Left lobe of liver (tissue), 2 donors: ENCODE results near the gene WFDC2. TPM values are rescaled to one million over a fixed set of nuclear protein-coding genes. Genes with fewer than 3 reads are reported as not detected.

Experiments used
- ATAC-seq: fragments of 200-7000 bp; cut with Tn5 transposase; one replicate; pipeline ENCODE4 v1.9.1; 2020; ENCODE audit warnings: mild to moderate bottlenecking, moderate library complexity
- DNase-seq: peaks from one replicate; pipeline ENCODE4 v3.0.0-alpha.2; 2020; ENCODE audit warnings: low spot score
- total RNA-seq: library from RNA; stranded (reverse); gene quantifications from one replicate; pipeline ENCODE4 v1.2.1, GENCODE V29; 2021
- donor health status: DM: no; HTN: no; CAD: no; lungs with moderate emphysema.
- donor health status: DM: no; HTN: yes; CAD: no.

WFDC2 gene
- 3.7 TPM for total RNA-seq

GRCh38 chr20:45469336-45470261 is at the start of gene WFDC2:
Gene WFDC2 (plus strand): TSS chr20:45469753. CDS start chr20:45469782, 29 bp downstream.
- no peak for DNase-seq
- peak; percentile 52 for ATAC-seq

DNA sequence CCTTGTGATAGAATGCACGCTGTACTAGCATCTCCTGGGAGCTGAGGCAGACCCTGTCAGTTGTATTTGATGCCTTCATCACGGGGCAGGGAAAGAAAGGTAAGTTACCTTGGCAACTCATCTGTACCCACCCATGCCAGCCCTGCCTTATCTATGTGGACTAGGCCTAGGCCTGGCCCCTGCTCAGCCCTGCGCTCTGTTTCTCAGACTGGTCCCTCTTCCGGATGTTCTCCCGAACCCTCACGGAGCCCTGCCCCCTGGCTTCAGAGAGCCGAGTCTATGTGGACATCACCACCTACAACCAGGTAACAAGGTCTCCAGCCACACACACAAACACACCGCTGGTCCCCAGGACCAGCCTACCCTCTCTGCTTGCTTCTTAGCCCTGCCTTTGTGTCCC is 49.4 kb upstream of the WFDC2 start:
- DNase-seq = no peak
- ATAC-seq = no peak

DNA sequence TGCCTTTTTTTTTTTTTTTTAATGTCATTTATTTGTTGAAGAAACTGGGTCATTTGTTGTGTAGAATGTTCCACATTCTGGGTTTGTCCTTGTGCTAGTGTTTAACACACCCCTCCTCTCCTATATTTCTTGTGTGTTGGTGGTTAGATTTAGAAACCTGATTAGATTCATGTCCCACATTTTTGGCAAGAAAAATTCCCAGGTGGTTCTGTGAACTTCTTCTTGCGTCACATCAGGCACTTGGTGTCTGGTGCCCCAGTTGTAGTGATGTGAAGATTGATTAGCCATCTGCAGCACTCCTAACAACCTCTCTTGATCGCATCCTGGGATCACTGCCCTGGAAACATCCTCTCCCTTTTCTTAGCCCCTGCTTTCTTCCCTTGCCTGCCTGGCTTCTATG is 45.9 kb upstream of the WFDC2 start:
- DNase-seq = no peak
- no peak for ATAC-seq

- no peak for DNase-seq
- no peak for ATAC-seq
Measured at GRCh38 chr20:45425561-45425960, 44.0 kb upstream of the WFDC2 start.

DNA sequence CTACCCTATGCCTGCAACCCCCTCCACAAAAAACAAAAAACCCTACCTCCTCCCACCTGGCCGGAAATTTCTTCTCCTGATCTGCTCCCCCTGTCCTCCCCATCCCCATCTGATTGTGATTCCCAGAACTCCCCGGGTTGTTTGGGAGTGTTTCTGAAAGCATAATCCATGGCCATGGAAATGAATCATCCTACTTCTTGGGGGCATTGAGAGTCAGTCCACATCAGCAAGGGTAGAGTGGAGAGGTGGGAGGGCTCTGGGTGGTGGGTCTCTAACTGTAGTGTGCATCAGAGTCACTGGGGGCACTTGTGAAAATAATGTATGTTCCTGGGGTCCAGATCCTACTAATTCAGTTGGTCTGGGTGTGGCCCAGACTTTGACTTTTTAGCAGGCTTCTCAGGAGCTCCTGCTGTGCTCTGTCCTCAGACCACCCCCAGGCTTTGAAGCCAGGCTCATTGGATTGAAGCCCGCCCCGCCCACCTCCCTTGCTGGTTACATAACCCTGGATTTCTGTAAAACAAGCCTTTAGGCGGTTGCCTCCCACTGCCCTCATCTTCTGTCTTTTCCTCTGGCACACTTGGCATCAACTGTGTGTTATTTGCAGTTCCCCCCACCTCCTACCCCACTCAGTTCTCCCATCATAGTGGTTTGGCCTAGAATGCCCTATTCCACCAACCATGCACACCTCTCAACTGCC is 43.1 kb upstream of the WFDC2 start:
- DNase-seq (no peak), ATAC-seq (no peak)

- no peak for ATAC-seq
- no peak for DNase-seq
Measured at GRCh38 chr20:45427236-45428149, 42.1 kb upstream of the WFDC2 start.

DNA sequence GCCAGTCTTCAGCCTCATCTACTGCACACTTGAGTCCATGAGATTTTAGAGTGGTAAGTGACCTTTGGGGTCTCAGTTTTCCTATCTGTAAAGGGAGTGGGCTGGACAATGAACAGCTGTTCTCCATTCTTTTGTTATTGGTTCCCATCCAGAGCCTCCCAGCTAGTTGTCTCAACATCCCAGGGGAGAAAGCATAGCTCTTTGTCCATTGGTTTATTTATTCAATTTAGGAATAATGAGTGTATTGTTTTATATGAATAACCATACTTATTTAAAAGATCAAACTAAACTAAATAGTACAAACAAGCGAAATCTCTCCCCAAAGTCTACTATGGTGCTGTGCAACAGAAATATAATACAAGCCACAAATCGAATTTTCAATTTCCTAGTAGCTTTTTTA is 39.9 kb upstream of the WFDC2 start:
- ATAC-seq (no peak), DNase-seq (no peak)

DNA sequence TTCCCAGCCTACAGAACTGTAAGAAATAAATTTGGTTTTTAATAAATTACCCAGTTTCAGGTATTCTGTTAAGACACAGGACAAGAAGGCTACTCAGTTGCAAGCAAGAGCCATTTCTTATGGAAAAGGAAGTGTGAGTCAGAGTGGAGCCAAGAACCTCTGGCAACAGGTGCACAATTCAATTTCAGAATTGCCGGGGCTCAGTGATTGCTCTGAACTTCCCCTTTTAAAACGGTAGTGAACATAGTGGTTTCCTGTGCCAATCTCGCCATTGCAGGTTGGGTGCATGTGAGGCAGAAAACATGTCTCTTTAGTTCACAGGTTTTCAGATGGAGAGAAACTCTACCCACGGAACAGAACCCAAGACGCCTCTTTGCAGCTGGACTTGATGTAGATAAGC is 37.3 kb upstream of the WFDC2 start:
- ATAC-seq (no peak), DNase-seq (no peak)

- DNase-seq (no peak), ATAC-seq (no peak)
Measured at GRCh38 chr20:45433316-45433715, 36.2 kb upstream of the WFDC2 start.

DNA sequence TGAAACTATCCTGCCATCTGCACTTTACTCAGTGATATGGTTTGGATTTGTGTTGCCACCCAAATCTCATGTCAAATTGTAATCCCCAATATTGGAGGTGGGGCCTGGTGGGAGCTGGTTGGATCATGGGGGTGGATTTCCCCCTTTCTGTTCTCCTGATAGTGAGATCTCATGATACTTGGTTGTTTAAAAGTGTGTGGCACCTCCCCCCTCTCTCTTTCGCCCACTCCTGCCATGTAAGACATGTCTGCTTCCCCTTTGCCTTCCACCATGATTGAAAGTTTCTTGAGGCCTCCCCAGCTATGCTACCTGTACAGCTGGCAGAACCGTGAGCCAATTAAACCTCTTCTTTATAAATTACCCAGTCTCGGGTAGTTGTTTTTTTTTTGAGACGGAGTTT is 35.6 kb upstream of the WFDC2 start:
- ATAC-seq = no peak
- DNase-seq = no peak

GRCh38 chr20:45436732-45437485 is 32.6 kb upstream of the WFDC2 start:
- ATAC-seq = peak; percentile 100
- DNase-seq = peak; percentile 89

DNA sequence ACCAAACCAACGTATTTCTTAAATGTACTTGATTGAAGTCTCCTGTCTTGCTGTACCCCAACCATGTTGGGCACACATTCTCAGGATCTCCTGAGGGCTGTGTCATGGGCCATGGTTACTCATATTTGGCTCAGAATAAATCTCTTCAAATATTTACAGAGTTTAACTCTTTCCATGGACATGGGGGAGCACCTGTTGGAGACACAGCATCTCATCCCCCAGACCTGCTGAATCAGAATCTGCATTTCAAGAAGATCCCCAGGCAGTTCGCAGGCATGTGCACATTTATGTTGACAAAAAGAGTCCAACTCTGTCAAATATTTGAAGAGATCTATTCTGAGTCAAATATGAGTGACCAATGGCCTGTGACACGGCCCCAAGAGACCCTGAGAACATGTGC is 29.1 kb upstream of the WFDC2 start:
- no peak for DNase-seq
- no peak for ATAC-seq

DNA sequence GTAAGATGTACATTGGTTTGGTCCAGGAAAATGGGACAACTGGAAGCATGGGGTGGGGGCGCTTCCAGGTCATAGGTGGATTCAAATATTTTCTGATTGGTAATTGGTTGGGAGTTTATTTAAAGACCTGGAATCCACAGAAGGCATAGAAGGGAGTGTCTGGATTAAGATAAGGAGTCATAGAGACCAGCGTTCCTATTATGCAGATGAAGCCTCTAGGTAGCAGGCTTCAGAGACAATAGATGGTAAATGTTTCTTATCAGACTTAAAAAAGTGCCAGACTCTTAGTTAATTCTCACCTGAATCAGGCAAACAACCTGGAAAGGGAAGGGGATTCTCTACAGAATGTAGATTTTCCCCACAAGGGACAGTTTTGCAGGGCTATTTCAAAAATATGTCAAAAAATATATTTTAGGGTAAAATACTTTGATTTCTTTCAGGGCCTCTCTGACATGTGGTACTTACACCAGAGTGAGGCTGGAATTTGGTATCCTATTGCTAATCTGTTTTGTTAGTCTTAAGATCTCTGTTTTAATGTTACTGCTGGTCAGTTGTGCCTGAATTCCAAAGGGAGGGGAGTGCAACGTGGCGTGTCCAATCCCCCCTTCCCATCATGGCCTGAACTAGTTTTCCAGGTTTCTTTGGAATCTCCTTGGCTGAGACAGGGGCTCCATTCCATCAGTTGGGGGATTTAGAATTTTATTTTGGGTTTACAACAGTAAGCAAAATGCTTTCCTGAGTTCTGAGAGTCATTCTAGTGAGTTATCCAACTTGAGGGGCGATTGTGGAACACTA is 28.5 kb upstream of the WFDC2 start:
- DNase-seq (no peak), ATAC-seq (no peak)

DNA sequence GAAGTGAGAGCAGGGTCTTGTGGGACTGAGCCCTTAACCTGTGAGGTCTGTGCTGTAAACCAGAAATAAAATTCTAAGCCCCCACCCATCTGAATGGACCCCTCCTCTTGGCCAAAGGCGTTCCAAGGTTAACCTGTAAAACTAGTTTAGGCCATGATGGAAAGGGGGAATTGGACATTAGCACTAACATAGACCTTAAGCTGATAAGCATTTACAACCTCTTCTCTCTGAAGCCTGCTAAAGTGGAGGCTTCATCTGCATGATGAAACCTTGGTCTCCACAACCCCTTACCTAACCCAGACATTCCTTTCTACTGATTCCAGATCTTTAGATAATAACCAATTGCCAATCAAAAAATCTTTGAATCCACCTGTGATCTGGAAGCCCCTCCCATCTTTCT is 27.8 kb upstream of the WFDC2 start:
- no peak for DNase-seq

GRCh38 chr20:45444050-45444449 is 25.5 kb upstream of the WFDC2 start:
- no peak for DNase-seq
- no peak for ATAC-seq

More for the DNA sequence above, 27.8 kb upstream of the WFDC2 start:
- ATAC-seq = no peak

GRCh38 chr20:45445805-45446562 is 23.6 kb upstream of the WFDC2 start:
- ATAC-seq (peak; percentile 70), DNase-seq (no peak)

DNA sequence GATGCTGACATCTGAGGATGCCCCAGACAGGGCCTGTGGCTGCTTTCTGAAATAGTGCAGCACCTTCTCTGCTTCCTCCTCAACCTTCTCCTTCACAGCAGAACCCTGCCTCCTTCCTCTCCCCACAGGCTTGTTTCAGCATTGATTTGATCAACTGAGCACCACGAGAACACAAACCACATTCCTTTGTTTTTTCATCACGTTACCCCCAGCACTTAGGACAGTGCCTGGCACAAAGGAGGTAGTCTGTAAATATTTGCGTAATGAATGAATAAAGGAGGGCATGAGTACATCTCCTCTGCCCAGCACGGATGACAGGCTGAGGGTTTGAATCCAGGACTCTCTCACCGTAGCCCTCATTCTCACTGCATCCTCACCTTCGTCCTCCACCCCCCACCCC is 21.3 kb upstream of the WFDC2 start:
- no peak for ATAC-seq
- no peak for DNase-seq

DNA sequence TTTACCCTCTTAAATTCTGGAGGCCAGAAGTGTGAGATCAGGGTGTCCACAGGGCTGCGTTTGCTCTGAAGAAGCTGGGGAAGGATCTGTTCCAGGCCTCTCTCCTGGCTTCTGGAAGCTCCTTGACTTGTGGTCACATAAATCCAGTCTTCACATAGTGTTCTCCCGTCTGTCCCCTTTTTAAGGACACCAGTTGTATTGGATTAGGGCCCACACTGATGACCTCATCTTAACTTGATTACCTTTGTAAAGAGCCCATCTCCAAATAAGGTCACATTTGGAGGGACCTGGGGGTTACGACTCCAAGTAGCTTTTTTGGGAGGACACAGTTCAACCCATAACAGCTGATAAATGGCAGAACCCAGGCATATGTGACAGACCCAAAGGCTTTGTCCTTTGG is 20.0 kb upstream of the WFDC2 start:
- DNase-seq (no peak), ATAC-seq (no peak)
